CD4-positive, alpha-beta T cell (primary cell): ENCODE results near the gene MSMP. TPM values are rescaled to one million over a fixed set of nuclear protein-coding genes. Genes with fewer than 3 reads are reported as not detected.

Source experiments
- ATAC-seq: fragments of 200-7000 bp; cut with Tn5 transposase; one replicate; pipeline ENCODE4 v1.10.0; 2022; ENCODE audit warnings: mild to moderate bottlenecking; ENCODE audit not compliant: poor library complexity
- CTCF ChIA-PET: fragments of 350-600 bp; sonication (Branson Sonifier 250); formaldehyde crosslinking; loops from one replicate; lab custom pipeline; 2021; ENCODE audit warnings: antibody characterized with exemption, inconsistent platforms; lab: Charles Lee
- POLR2A ChIA-PET: fragments of 350-600 bp; sonication (Branson Sonifier 250); formaldehyde crosslinking; loops from one replicate; lab custom pipeline; 2021; ENCODE audit warnings: antibody characterized with exemption, inconsistent platforms; lab: Charles Lee
- DNase-seq, 14 experiments: peaks; one replicate each; pipeline ENCODE4 v3.0.0-alpha.2; 2013 to 2020; ENCODE audit warnings: mixed read lengths in 2 of 14
- H3K27ac ChIP-seq, 2 donors: one replicate each; pipeline versions ENCODE4 v1.5.1 to v1.7.0; 2013; ENCODE audit warnings: low read length in 2 of 2, low read depth in 1 of 2, mild to moderate bottlenecking in 1 of 2
- H3K27me3 ChIP-seq, 2 experiments: 1 replicate in 1 of 2; 2 replicates in 1 of 2; pipeline versions ENCODE4 v1.6.1 to v1.7.0; 2013; ENCODE audit warnings: low read length in 2 of 2, control low read depth in 1 of 2, mild to moderate bottlenecking in 1 of 2, moderate library complexity in 1 of 2; ENCODE audit not compliant: insufficient read depth in 2 of 2, control insufficient read depth in 1 of 2
- H3K36me3 ChIP-seq: one replicate; pipeline ENCODE4 v1.6.1; 2013; ENCODE audit warnings: low read length, control low read depth; ENCODE audit not compliant: insufficient read depth
- H3K4me1 ChIP-seq: one replicate; pipeline ENCODE4 v1.6.1; 2013; ENCODE audit warnings: low read length, control low read depth; ENCODE audit not compliant: insufficient read depth
- H3K4me3 ChIP-seq: one replicate; pipeline ENCODE4 v1.5.1; 2013; ENCODE audit warnings: mild to moderate bottlenecking, low read length, moderate library complexity
- H3K9me3 ChIP-seq, 2 experiments: 1 replicate in 1 of 2; 2 replicates in 1 of 2; pipeline versions ENCODE4 v1.6.1 to v1.7.0; 2013; ENCODE audit warnings: low read length in 2 of 2, mild to moderate bottlenecking in 2 of 2, control low read depth in 1 of 2, moderate library complexity in 1 of 2; ENCODE audit not compliant: control insufficient read depth in 1 of 2, insufficient read depth in 1 of 2
- H3K27ac Mint-ChIP-seq: one replicate; pipeline ENCODE4 v1.8.0; 2020; ENCODE audit warnings: mixed read lengths
- H3K27me3 Mint-ChIP-seq: one replicate; pipeline ENCODE4 v1.8.0; 2021; ENCODE audit warnings: mixed read lengths
- H3K36me3 Mint-ChIP-seq: one replicate; pipeline ENCODE4 v1.8.0; 2021; ENCODE audit warnings: low read depth, mixed read lengths
- H3K4me1 Mint-ChIP-seq: one replicate; pipeline ENCODE4 v1.8.0; 2021; ENCODE audit warnings: low read depth, mixed read lengths
- H3K4me3 Mint-ChIP-seq: one replicate; pipeline ENCODE4 v1.8.0; 2020; ENCODE audit warnings: mild to moderate bottlenecking, mixed read lengths
- H3K9me3 Mint-ChIP-seq: one replicate; pipeline ENCODE4 v1.8.0; 2020; ENCODE audit warnings: mixed read lengths
- CTCF ChIP-seq: fragments of 200-600 bp; IDR thresholded peaks from one replicate; pipeline ENCODE4 v1.8.0; 2022; ENCODE audit warnings: antibody characterized with exemption, mild to moderate bottlenecking
- intact Hi-C, 2 experiments: fragments of 100-400 bp; cut with DNase I in 1 of 2; cut with micrococcal nuclease in 1 of 2; formaldehyde crosslinking; loops; one replicate each; pipeline versions ENCODE4 v1.15.1 to v1.9.0; 2023 to 2025; cut with DNase I, micrococcal nuclease
- total RNA-seq, 174 experiments: library from RNA in 2 of 174; stranded (reverse) in 2 of 174; gene quantifications; one replicate each; pipeline ENCODE4 v1.2.3 and lab custom pipeline; 2021 to 2026

MSMP gene
- total RNA-seq, 2 experiments from 2014 or later, result not detected

- ChIA-PET POLR2A (no interaction called here), CTCF (no interaction called here)
- Histone ChIP-seq H3K9me3 (no peaks in the 10 kb centered on the region), H3K27me3 (no peaks in the 10 kb centered on the region), H3K27ac (no peak overlapping the region), H3K36me3 (peaks cover 6% of the 10 kb centered on the region), H3K4me1 (peaks cover 4% of the 10 kb centered on the region), H3K4me3 (no peak overlapping the region)
- Mint-ChIP-seq H3K9me3 (no peaks in the 10 kb centered on the region), H3K36me3 (no peaks in the 10 kb centered on the region), H3K27ac (no peak overlapping the region), H3K4me3 (no peak overlapping the region), H3K27me3 (no peaks in the 10 kb centered on the region), H3K4me1 (peaks cover 54% of the 10 kb centered on the region)
- intact Hi-C loops, result no loop called here
- no peak for DNase-seq
- ATAC-seq, result no peak
- no peak for TF ChIP-seq CTCF
Observed at GRCh38 chr9:35763803-35764202, 9.7 kb upstream of the MSMP start.

DNA sequence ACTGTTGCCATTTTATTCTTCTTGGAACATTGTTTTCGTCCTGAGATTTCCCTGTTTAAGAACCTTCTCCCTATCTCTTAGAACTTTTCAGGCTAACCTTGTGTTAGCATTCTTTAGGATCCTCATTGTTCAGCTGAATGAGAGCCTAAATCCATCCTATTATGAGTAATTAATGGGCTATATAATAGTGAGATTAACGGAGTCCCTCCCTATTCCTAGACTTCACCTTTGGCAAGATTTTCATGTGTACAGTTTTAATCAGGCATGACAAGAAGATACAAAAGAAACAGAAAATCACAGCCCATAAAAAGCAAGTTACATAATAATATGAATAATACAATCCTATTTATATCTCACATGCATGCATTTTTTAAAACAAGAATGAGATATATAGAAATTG, 9.1 kb upstream of the MSMP start:
- Mint-ChIP-seq H3K27me3 (no peaks in the 10 kb centered on the region), H3K4me1 (peaks cover 54% of the 10 kb centered on the region), H3K36me3 (no peaks in the 10 kb centered on the region), H3K27ac (no peak overlapping the region), H3K4me3 (no peak overlapping the region), H3K9me3 (no peaks in the 10 kb centered on the region)
- Histone ChIP-seq H3K27ac (no peak overlapping the region), H3K27me3 (no peaks in the 10 kb centered on the region), H3K4me3 (no peak overlapping the region), H3K9me3 (no peaks in the 10 kb centered on the region), H3K36me3 (peaks cover 1% of the 10 kb centered on the region), H3K4me1 (peaks cover 5% of the 10 kb centered on the region)
- ChIA-PET POLR2A (interaction anchor here (0.6 to 0.7 kb wide), 2 partner anchors 42 to 66 kb away, joined by 3 to 4 read pairs; no protein-coding TSS in a partner anchor), CTCF (no interaction called here)
- TF ChIP-seq CTCF, result no peak
- intact Hi-C loops, result no loop called here
- DNase-seq (no peak), ATAC-seq (no peak)

DNA sequence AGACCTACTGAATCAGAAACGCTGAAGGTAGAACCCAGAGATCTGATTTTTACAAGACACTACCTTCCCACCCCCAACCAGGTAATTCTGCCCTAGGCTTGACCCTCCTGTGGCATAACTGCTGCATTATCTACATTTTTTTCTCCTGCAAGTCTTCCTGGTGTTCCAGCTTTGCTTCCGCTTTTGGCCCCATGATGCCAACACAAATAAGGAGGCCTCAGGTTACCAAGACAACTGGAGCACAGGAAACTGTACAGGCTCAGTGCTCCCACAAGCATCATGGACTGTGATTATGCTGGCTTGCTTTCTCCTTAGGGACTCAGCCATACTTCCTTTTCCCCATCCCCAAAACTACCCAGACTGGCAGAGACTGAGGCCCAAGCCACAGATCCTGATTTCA, 6.6 kb upstream of the MSMP start:
- DNase-seq (no peak), ATAC-seq (no peak)
- no peaks in the 10 kb centered on the region for H3K9me3 Mint-ChIP-seq
- Histone ChIP-seq H3K4me3 (no peak overlapping the region), H3K9me3 (no peaks in the 10 kb centered on the region), H3K27ac (no peak overlapping the region), H3K36me3 (no peaks in the 10 kb centered on the region), H3K27me3 (no peaks in the 10 kb centered on the region), H3K4me1 (peaks cover 20% of the 10 kb centered on the region)
- H3K4me3 Mint-ChIP-seq, result peak overlapping the region; percentile 46
- H3K27ac Mint-ChIP-seq, result no peak overlapping the region
- ChIA-PET CTCF (interaction anchor here (1.1 kb wide), 1 partner anchor 103 kb away, joined by 3 read pairs; the partner anchor contains the start of genes CCDC107 and RMRP), POLR2A (interaction anchor here (0.6 to 1.1 kb wide), 4 partner anchors 16 to 145 kb away, joined by 3 to 4 read pairs (median 4); no protein-coding TSS in a partner anchor)
- intact Hi-C loops, result no loop called here
- no peaks in the 10 kb centered on the region for H3K27me3 Mint-ChIP-seq
- H3K36me3 Mint-ChIP-seq, result peaks cover 9% of the 10 kb centered on the region
- peaks cover 61% of the 10 kb centered on the region for H3K4me1 Mint-ChIP-seq
- TF ChIP-seq CTCF, result no peak
